Effector CD8-positive, alpha-beta T cell (primary cell): ENCODE data around the gene C1orf115.
"Not testable (repeated sequence)": the region's sequence is repeated elsewhere in the genome, so short reads cannot be mapped to it uniquely, and the experiment has no call there.

Experiments used
- DNase-seq: peaks from one replicate; lab custom pipeline; 2025; lab: John Stamatoyannopoulos, UW

Gene C1orf115

DNA sequence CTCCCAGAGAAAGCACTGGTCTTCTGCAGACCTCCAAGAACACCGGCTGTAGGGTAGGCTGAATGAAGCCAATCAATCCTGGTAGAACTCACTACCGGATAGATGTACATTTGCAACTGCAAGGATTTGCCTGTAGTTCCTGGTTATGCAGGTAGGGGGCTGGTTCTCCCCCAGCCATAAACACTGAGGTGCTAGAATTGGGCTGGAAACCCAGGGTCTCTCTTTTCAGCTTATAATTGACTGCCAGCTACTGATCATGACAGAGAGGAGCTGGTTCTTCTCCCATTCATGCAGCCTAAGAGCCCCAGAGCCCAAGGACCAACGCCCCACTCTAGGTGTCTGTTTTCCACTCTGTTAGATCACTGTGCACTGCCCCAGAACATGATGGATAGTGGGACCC is 36.5 kb downstream of the C1orf115 start:
- DNase-seq = no peak

DNA sequence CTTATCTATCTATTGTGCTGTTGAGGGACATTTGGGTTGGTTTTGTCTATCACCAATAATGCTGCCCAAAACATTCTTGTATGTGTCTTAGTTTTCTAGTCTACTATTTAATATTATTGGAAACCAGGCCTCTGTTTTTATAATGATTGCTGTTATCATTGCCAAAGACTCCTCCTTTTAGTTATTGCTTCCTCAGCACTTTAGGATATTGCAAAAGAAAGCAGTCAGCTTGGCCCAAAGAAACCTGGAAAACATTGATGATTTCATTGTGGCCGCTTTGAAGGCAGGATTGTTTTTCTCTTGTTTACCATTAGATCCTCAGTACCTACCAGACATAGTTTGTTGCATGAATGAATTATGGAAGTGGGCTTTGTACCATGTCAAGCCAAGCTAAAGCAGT is 37.4 kb downstream of the C1orf115 start:
- DNase-seq = no peak

DNA sequence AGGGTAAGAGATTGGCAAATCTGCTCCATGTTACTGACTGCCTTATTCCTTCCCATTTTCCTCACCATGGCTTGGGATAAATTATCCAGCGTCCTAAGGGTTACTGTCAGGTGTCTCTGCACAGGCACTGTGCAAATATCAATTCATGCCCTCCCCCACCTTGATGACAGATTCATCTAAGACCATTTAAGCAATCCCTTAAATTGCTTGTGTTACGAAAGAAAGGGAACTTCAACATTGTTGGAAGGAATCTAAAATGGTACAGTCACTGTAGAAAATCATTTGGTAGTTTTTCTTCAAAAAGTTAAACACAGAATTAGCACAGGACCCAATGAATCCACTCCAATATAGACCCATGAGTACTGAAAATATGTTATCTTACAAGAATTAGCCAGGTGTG is 40.3 kb downstream of the C1orf115 start:
- DNase-seq = no peak

DNA sequence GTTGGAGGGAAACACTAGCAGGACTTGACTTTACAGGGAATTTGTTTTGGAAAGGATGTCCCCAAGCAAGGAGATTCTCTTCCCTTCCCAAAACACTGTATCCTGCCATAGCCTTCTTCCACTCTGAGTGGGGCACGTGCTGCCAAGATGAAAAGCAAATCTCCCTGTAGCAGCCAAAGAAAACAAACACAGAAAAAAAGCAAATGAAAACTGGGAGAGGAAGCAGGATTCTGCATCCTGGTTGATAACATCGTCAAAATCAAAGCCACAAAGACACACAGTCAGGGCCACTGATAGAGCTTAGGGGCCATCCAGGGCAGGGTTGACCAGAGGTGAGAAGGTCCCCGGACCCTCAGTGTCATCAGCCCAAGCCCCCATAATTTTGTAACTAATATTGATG is 42.0 kb downstream of the C1orf115 start:
- DNase-seq = no peak

DNA sequence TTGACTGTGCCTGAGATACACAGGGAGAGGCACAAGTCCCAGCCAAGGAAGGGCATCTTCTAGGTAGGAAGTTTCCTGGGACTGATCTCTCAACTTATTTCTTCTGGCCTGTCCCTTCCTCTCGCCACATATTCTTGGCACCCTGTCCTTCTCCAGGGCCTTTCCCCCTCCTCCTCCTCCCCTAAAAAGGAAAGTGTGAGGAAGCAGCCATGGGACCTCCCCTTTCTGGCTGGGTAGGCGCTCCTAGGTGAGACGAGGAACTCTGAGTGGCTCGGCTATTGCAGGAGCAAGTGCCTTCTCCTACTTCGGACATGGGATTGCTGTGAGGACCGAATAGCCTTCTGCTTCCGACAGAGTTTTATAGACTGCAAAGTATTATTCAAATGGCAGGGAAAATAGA is 42.5 kb downstream of the C1orf115 start:
- no peak for DNase-seq

DNA sequence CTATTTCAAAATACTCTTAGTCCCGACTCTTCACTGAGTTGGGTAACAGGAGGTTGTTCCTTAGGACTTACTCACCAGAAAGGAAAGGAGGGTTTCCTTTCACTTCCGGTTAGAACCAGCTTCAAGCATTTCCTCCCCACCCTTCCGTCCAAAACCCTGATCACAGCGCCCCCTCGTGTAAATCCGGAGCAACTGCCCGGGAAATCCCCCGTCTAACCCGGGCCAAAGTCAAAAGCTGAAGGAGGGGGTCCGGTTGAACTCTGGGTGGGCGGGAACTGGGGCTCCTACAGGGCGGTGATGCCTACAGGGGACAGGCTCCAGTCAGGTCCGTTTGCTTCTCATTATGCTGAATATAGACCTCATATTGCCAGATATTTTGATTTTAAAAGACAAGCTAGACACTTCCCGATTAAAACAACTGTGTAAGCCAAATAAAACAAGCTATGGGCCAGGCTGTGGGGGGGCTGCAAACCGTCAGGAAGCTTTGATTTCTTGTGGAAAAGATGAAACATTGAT is 43.0 kb downstream of the C1orf115 start:
- DNase-seq = peak; percentile 54

DNA sequence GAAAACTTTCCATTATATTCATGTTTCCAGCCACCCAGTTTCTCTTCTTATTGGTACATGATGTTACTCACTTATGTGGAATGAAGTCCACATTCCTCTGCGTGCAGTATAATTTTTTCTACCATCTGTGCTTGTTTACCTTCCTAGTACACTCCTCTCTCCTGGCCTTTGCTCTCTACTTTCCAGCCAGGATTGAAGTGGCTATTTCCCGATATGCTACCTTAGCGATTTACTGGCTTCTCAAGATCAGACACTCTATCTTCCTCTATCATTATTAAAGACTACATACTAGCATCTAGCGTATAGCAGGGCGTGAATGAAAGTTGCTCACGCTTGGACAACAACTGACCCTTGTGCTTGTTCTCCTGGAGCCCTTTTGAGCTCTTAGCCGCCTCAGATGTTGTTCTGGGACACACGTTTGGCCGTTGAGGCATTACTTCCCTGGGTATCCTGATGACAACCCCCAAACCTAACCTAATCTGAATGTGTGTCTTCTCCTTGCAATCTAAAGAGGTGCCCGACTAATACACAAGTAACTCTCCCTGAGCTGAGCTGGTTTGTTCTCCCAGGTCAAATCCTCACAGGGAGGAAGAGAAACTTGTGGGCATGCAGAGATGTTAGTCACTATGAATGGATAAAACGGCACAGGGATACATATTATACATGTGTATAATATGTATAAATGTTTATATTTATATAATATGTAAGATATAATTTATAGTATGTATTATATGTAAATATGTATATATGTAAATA is 44.6 kb downstream of the C1orf115 start:
- DNase-seq = no peak

DNA sequence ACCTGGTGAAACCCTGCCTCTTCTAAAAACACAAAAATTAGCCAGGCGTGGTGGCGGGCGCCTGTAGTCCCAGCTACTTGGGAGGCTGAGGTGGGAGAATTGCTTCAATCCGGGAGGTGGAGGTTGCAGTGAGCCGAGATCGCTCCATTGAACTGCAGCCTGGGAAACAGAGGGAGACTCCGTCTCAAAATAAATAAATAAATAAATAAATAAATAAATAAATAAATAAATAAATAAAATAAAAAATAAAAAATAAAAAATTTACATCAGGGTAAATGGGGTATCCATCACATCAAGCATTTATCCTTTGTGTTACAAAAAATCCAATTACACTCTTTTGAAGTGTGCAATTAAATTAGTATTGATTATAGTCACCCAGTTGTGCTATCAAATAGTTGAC is 46.1 kb downstream of the C1orf115 start:
- DNase-seq = not testable (repeated sequence)

DNA sequence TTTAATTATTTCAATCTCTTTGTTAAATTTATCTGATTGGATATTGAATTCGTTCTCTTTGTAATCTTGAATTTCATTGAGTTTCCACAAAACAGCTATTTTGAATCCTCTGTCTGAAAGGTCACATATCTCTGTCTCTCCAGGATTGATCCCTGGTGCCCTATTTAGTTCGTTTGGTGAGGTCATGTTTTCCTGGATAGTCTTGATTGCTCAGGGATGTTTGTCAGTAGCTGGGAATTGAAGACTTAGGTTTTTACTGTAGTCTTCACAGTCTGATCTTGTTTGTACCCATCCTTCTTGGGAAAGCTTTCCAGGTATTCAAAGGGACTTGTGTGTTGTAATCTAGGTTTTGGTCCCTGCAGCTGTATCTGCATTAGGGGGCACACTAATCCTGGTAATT is 51.2 kb downstream of the C1orf115 start:
- DNase-seq = no peak

DNA sequence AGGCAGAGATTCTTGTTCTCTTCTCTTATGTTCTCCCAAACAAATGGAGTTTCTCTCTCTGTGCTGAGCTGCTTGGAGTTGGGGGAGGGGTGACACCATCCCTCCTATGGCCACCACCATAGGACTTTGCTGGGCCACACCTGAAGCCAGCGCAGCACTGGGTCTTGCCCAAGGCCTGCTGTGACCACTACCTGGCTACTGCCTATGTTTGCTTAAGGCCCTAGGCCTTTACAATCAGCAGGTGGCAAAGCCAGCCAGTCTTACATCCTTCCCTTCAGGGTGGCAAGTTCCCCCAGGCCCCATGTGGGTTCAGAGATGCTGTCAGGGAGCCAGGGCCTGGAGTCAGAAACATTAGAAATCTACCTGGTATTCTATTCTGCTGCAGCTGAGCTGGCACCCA is 51.7 kb downstream of the C1orf115 start:
- no peak for DNase-seq

DNA sequence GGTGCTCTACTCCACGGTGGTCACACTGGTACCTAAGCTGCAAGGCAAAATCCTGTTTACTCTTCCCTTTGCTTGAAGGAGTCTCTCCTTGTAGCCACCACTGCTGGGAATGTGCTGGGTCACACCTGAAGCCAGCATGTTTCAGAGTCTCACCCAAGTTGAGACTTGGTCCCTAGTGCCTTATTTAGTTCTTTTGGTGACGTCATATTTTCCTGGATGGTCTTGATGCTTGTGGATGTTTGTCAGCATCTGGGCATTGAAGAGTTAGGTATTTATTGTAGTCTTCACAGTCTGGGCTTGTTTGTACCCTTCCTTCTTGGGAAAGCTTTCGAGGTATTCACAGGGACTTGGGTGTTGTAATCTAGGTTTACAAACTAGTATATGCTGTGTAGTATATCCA is 52.4 kb downstream of the C1orf115 start:
- no peak for DNase-seq

DNA sequence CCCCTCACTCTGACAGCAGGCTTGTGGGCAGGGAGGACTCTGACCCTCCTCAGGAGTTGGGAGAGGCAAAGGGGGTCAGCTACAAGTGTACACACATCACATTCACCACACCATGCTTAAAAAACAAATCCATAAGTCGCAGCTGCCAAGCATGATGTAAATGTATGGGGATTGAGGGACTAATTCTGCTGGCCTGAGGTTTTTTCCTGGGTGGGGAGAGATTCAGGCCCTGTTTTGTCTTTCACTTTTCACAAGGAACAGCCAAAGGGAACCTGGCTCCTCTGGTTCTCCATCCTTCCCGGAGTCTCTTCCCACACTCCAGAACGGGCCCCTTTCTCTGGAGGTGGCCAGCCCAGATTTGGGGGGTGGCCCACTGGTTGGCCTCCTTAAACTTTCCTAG is 56.7 kb downstream of the C1orf115 start:
- DNase-seq = no peak

DNA sequence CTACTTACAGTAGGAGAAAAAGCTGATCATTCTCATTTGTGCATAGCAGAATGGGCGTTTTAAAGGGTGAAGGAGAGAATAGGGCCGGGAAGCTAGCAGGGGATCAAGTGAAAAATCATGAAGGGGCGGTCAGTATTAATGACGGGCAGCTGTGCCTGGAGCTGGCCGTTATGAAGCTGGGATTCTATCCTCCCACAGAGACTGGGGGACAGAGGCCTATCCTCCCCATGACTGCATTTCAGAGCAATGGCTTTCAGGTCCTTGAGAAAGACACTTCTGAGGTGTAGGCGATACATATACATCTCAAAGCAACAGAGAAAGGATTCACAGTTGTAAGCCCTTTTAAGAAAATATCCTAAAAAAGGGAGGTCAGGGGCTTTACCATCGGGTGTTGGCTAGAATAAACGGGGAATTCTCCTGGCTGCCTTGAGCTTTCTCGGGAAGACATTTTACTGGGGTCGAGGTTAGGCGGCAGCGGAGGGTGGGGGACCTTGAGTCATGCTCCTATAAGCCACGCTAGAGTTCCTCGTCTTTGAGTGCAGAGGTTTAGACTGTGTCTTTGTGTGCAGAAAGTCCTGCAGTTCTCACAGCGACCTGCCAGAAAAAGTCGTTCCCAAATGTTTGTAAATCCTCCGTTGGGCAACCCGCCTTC is 57.4 kb downstream of the C1orf115 start:
- DNase-seq = no peak

DNA sequence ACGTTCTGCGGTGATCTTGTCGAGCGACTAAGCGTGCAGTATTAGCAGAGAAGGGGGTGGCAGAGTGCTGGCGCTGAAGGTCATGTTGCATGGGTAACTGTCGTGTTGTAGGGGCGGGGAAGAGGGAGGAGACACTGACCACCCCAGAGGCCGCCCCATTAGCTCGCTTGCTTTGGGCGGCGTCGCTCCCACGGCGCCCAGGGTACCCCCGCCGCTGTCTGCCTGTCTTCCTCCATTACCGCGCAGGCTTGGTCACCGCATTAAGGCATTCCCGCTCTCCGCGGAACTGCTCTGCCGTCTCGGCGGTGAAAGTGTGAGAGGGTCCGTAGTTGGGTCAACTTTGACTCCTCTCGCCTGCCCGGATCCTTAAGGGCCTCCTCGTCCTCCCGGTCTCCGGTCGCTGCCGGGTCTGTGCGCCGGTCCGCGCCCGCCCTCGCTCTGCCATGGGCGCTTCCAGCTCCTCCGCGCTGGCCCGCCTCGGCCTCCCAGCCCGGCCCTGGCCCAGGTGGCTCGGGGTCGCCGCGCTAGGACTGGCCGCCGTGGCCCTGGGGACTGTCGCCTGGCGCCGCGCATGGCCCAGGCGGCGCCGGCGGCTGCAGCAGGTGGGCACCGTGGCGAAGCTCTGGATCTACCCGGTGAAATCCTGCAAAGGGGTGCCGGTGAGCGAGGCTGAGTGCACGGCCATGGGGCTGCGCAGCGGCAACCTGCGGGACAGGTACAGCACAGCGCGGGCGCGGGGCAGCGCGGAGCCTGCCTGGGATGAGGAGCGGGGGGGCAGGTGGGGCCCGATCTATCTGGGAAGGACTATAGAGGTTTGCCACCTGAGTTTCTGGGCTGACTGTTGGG is 58.1 kb downstream of the C1orf115 start, which contains the start of gene MTARC2:
MTARC2 (plus strand) TSS at position 234 of the 846 bp plus-strand sequence; CDS start at position 444, 210 bp downstream.
- no peak for DNase-seq
